MG63 (cell line): Measurements from ENCODE around the gene TAS1R2. TPM values are rescaled to one million over a fixed set of nuclear protein-coding genes. Genes with fewer than 3 reads are reported as not detected.

Experiments
- DNase-seq: peaks from one replicate; pipeline ENCODE4 v3.0.0-alpha.2; 2020
- H3K27me3 ChIP-seq: fragments of 250-450 bp; sonication (Bioruptor Pico); 2 replicates; pipeline ENCODE4 v1.5.1; 2020; ENCODE audit warnings: mild to moderate bottlenecking, moderate library complexity
- H3K36me3 ChIP-seq: fragments of 250-450 bp; sonication (Bioruptor Pico); 2 replicates; pipeline ENCODE4 v1.5.1; 2020; ENCODE audit warnings: mild to moderate bottlenecking, moderate library complexity
- H3K4me3 ChIP-seq: fragments of 250-450 bp; sonication (Bioruptor Pico); 2 replicates; pipeline ENCODE4 v1.5.1; 2020; ENCODE audit warnings: mild to moderate bottlenecking, moderate library complexity
- H3K9me3 ChIP-seq: fragments of 250-450 bp; sonication (Bioruptor Pico); 2 replicates; pipeline ENCODE4 v1.5.1; 2020; ENCODE audit warnings: mild to moderate bottlenecking, moderate library complexity
- total RNA-seq: library from RNA; depleted of rRNA; stranded (reverse); fragments of >200 nt; shearing (Covaris generic); gene quantifications from 2 replicates; pipeline ENCODE4 v1.2.3, GENCODE V29; 2014; ENCODE audit warnings: low replicate concordance

Gene TAS1R2
- total RNA-seq, 1 experiment from 2014 or later: not detected

DNA sequence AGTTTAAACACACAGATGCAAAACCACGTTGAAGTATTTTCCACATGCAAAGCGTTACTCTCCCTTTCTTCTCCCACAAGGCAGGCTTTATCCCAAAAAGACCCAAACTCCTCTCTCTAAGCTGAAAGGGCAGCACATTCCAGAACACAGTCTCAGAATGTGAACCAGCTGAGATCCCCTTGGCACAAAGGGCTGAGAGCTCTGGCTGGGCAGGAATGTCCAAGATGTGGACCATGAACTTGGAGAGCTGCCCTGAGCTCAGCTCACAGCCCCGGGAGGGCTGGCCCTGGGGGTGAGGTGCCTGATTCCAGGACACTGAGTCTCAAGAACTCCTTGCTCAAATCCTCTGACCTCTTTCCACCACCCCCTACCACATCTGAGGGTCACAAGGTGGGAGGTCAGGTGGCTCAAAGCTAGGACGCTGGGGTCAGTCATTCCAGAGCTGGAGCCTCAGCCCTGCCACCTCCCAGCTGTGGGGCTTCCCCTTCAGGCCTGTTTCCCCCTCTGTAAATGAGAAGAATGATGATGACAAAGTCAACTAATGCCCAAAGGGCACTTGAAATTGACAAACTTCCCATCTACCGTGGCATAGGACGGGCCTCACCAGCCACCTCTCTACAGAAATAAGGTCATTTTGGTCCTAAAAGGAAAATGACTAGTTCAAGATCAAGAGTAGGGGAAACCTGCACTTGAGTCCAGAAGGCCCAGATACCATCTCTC lies 31.4 kb upstream of the TAS1R2 start:
- Histone ChIP-seq H3K36me3 (no peaks in the 10 kb centered on the region), H3K4me3 (no peak overlapping the region), H3K9me3 (no peaks in the 10 kb centered on the region), H3K27me3 (no peaks in the 10 kb centered on the region)
- peak; percentile 82 for DNase-seq

DNA sequence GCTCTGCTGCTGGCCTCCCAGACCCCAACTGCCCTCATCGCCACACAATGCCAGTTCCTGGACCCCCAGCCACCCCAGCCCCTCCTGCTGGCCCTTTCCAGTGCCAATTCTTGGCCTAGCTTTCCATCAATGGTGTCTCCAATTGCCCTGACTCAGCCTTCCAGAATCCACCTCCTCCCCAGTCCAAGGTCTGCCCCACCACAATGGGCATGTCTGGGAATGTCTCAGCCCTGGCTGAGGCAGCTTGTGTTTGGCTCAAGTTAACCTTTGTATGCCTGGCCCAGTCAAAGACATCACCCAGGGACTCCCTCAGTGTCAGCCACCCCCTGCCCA lies 26.5 kb upstream of the TAS1R2 start:
- no peaks in the 10 kb centered on the region for H3K36me3 ChIP-seq
- H3K4me3 ChIP-seq: no peak overlapping the region
- peak; percentile 85 for DNase-seq
- no peaks in the 10 kb centered on the region for H3K27me3 ChIP-seq
- no peaks in the 10 kb centered on the region for H3K9me3 ChIP-seq

DNA sequence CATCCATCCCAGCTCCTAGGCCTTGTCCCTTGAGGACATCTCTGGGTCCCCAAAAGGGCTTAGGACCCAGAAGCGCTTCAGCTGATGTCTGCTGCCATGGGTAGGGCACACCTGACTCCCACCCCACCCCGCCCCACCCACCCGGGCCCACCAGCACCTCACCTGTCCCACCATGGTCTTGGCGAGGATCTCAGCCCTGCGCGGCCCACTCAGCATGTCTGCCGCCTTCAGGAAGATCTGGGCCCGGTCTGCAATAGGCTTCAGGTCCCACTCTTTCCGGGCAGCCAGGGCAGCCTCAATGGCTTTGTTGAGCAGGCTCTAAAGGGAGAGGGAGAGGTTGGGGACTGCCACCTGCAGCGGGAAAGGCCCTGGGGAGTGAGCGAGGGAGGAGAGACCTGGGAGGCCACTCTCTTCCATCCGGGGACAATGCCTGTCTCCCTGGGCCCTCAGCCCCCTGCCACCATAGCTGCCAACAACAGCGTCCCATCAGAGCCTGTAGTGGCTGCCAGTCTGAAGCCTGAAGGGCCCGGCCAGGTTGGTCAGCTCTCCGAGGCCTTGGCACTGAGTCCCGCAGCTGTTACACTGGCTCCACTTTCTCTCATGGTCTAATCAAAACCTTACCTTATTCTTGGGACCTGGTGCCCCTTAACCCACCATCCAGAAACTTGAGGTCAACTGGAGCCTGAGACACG lies 26.0 kb upstream of the TAS1R2 start:
- Histone ChIP-seq H3K4me3 (no peak overlapping the region), H3K9me3 (no peaks in the 10 kb centered on the region)
- no peak for DNase-seq

DNA sequence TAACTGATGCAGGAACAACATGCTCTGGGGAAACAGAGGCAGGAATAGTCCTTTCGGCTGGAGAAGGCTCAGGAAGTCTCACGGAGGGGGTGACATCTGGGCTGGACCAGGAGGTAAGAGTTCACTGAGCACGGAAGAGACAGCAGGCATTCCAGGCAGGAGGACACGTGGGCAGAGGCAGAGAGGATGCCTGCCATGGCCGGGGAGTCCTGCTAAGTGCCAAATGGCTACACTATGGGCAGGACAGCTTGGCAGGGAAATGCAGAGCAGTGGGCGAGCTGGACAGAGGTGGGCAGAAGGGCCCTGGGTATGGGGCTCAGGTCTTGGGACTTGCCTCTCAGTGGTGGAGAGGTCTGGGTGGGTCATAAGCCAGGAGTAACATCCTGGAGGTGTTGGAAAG lies 25.3 kb upstream of the TAS1R2 start:
- no peaks in the 10 kb centered on the region for H3K27me3 ChIP-seq
- H3K4me3 ChIP-seq: no peak overlapping the region
- no peaks in the 10 kb centered on the region for H3K9me3 ChIP-seq
- no peaks in the 10 kb centered on the region for H3K36me3 ChIP-seq
- no peak for DNase-seq

More for the DNA sequence above, 26.0 kb upstream of the TAS1R2 start:
- Histone ChIP-seq H3K36me3 (no peaks in the 10 kb centered on the region), H3K27me3 (no peaks in the 10 kb centered on the region)

DNA sequence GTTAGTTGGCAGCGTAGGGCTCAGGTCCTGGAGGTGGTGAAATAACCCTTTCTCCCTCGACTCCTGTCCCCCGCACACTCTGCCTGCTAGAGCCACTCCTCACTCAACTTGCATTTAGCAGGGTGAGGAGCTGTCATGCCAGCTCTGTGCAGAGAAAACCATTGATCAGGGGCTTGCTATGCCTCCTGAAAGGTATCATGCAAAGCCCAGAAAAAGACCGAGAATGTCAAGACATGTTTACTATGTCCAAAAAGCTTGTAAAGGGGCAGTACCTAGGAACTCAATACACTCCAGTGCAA lies 24.9 kb upstream of the TAS1R2 start:
- H3K27me3 ChIP-seq: no peaks in the 10 kb centered on the region
- H3K36me3 ChIP-seq: no peaks in the 10 kb centered on the region
- H3K4me3 ChIP-seq: no peak overlapping the region
- no peaks in the 10 kb centered on the region for H3K9me3 ChIP-seq
- DNase-seq: no peak

DNA sequence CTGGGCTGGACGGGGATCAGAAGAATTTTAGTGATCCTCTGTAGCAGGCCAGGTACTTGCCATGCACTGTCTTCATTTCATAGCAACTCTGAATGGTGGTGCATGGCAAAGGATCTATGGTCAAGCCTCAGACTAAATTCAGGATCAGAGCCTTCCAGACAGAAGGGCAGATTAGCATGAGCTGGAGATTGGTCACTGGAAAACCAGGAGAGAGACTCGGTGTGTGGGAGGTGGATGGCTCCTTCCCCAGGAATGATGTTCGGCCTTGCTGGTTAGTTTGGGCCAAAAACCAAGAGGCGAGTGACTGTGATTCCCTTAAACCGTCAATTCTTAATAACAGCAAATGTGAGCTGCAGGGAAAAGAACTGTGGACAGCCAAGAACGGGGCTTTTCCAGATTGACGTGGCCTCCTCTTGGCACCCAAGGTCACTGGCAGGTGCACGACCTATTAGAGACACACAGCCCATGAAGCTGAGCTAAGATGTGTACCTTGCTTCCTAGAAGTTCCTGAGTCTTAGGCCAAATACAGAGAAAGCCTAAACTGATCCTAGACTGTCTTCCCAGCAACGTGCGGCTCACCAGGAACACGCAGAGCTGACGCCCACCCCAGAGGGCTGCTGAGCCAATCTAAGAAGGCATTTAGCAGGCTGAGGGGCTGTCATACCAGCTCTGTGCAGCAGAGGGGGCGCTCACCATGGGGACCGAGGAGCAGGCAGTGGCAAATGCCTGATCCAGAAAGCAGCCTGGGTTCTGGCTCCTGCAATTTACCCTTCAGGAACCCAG lies 24.4 kb upstream of the TAS1R2 start:
- Histone ChIP-seq H3K9me3 (no peaks in the 10 kb centered on the region), H3K36me3 (no peaks in the 10 kb centered on the region), H3K4me3 (no peak overlapping the region), H3K27me3 (no peaks in the 10 kb centered on the region)
- peak; percentile 65 for DNase-seq

DNA sequence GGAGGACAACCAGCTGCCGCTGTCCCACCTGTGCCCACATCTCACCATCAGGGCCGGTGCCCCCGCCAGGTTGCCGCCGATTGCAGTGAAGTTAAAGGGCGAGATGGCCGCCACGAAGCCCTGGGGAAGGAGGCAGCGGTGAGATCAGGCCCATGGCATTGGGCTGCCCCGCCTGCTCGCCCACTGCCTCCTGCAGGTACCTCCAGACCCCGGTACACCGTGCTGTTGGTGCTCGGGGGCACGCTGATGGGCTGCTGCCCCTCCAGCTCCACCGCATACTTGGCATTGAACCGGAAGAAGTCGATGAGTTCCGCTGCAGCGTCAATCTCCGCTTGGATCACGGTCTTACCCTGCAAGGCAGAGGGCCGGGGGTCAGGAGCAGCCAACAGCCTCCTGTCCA lies 23.6 kb upstream of the TAS1R2 start:
- Histone ChIP-seq H3K4me3 (no peak overlapping the region), H3K9me3 (no peaks in the 10 kb centered on the region), H3K27me3 (no peaks in the 10 kb centered on the region), H3K36me3 (no peaks in the 10 kb centered on the region)
- no peak for DNase-seq

DNA sequence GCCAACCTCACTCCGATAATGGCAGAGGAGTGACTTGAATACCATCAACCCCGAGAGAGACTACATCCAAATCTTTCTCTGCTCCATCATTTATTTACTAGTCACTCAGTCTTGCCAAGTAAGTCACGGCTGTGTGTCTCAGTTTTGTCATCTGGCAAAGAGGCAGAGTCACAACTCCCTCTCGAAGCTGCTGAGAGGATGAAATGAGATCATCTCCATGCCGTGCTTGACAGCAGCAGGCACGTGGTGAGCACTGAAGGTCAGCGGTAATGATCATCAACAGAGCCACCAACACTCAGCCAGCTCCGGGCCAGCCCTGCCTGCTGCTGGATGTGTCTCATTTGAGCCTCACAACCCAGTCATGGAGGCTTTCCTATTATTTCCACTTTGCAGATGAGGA lies 23.0 kb upstream of the TAS1R2 start:
- no peak overlapping the region for H3K4me3 ChIP-seq
- H3K36me3 ChIP-seq: no peaks in the 10 kb centered on the region
- DNase-seq: peak; percentile 60
- no peaks in the 10 kb centered on the region for H3K9me3 ChIP-seq
- no peaks in the 10 kb centered on the region for H3K27me3 ChIP-seq

DNA sequence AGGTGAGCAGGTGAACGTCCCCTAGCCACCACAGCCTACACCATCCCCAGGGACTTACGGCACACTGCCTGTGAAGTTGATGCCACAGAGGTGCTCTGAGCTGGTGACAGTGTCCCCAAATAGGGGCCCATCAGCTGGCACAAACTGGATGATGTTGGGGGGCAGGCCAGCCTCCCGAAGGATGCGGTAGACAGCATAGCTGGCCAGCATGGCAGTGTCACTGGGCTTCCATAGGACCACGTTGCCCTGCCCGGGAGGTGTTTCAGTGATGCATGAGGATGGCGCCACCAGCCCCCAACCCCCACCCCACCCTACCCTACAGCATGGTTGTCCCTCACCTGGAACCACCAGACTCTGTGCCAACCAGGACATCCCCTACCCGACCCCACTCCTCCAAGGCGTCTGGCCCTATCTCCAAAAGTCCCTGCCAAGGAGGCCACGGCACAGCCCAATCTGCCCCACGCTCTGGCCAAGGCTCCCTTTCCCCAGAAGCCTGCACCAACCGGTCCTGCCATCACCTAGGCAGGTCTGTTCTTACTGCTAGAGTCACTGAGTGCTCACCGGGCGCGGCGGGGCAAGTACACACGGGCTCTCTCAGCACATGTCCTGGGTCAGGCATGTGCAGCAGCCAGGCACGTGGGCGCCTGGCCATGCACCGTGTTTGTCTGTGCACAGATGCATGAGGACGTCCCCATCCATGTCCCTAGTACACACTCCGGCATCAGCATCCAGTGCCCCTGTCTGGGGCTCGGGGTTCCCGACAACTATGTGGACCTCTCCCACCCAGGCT lies 22.4 kb upstream of the TAS1R2 start:
- Histone ChIP-seq H3K9me3 (no peaks in the 10 kb centered on the region), H3K27me3 (no peaks in the 10 kb centered on the region), H3K36me3 (no peaks in the 10 kb centered on the region), H3K4me3 (no peak overlapping the region)
- DNase-seq: no peak

DNA sequence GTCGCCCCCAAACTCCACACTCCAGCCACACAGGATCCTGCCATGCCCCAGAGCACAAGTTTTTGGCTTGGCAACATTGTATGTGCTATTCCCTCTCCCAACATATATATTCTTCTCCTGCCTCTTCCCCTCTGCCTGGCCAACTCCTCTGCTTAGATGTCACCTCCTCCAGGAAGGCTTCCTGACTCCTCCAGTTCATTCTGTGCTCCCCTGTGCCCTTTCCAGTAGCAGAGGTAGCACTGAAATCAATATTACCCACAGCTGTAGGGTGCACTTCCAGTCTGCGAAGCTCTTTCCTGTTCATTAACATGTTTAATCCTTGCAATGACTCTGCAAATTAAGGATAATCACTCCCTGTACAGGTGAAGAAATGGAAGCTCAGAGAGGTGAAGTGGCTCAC lies 21.7 kb upstream of the TAS1R2 start:
- no peaks in the 10 kb centered on the region for H3K27me3 ChIP-seq
- DNase-seq: no peak
- no peaks in the 10 kb centered on the region for H3K36me3 ChIP-seq
- H3K9me3 ChIP-seq: no peaks in the 10 kb centered on the region
- no peak overlapping the region for H3K4me3 ChIP-seq

DNA sequence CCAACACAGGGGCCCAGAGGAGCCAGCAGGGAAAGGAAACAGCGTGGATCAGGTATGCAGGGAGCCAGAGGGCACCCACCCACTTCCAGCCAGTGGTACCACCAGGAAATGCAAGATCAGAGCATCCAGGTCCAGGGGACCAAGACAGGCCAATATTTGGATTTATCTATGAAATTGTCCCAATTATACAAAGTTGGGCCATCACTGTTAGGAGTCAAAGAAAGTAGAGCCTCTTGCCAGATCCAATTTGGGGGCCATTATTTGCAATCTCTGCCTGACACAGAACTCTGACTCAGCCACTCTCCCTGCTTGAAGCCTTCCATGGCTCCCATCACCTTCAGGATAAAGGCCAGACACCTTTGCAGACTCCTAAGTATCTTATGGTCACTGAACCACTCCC lies 21.1 kb upstream of the TAS1R2 start:
- Histone ChIP-seq H3K27me3 (no peaks in the 10 kb centered on the region), H3K4me3 (no peak overlapping the region), H3K9me3 (no peaks in the 10 kb centered on the region), H3K36me3 (no peaks in the 10 kb centered on the region)
- DNase-seq: no peak

DNA sequence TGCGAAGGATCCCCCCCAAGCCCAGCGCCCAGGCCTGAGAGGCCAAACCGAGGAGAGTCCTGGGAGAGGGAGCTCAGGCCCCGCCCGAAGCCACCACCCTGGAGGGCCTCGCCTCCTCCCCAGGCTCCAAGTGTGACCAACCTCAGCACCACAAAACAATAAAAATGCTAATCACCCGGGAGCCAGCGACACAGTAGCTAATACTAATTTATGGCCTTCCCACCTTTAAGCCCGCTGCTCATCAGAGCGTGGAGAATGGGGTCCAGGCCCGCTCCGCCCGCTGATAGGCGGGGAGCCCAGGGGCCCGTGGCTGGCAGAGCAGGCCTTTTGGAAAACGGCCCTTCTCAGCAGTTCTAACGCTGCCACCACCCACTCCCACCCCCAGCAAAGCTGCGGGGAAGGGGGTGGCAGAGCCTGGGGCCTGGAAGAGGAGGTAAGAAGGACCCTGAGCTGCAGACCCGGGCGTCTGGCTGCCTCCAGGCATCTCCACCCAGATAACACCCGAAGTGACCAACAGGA lies 20.4 kb upstream of the TAS1R2 start:
- Histone ChIP-seq H3K27me3 (no peaks in the 10 kb centered on the region), H3K36me3 (no peaks in the 10 kb centered on the region), H3K4me3 (no peak overlapping the region), H3K9me3 (no peaks in the 10 kb centered on the region)
- no peak for DNase-seq

DNA sequence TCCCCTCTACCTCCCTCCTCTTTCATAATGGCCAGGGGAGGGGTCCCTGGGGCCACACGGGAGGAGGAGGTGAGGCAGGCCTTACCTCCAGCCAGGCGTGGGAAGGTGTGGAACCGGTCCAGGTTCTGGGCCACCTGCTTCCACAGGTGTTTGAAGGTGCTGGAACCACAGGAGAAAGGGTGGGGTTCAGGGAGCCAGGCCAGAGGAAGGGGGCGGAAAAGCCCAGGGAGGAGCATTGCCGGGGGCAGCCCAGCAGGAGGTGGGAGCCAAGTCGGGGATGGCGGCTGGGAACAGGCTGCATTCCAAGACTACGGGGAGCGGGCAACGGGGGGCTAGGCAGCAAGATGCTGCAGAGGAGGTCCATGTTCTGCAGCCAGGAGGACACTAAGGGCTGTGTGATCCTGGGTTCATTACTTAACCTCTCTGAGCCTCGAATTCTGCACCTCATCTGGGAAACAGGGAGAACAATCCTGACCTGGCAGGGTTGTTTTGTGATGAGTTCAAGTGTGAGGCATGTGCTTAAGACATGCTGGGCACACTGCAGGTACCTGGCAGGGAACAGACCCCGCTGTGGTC lies 19.8 kb upstream of the TAS1R2 start:
- Histone ChIP-seq H3K4me3 (no peak overlapping the region), H3K36me3 (no peaks in the 10 kb centered on the region), H3K9me3 (no peaks in the 10 kb centered on the region), H3K27me3 (no peaks in the 10 kb centered on the region)
- DNase-seq: no peak

DNA sequence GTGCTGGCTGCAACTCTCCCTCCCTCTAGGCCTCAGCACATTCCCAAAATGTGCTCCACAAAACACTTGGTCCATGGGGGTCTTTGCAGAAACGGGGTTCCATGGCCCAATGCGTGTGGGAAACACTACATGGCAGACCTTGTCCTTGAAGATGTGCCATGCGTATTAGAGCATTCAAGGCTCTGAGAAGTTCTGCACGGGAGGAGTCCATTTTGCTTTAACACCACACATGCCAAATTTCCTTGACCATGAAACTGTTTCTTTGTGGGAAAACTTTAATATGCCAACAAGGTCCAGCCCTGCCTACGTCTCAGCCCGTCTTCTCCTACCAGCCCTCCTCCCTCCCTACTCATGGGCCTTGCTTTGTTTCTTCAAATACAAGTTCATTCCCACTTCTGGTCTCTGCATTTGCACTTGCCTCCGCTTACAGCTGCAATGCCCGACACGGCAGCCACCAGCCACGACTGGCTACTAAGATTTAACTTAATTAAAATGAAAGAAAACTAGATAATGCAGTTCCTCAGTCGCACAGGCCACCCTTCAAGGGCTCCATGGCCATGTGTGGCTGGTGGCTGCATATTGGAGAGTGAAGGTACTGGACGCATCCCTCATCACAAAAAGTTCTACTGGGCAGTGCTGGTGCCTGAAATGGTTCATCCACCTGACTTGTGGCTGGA lies 19.2 kb upstream of the TAS1R2 start:
- H3K36me3 ChIP-seq: no peaks in the 10 kb centered on the region
- H3K4me3 ChIP-seq: no peak overlapping the region
- H3K9me3 ChIP-seq: no peaks in the 10 kb centered on the region
- no peaks in the 10 kb centered on the region for H3K27me3 ChIP-seq
- no peak for DNase-seq

DNA sequence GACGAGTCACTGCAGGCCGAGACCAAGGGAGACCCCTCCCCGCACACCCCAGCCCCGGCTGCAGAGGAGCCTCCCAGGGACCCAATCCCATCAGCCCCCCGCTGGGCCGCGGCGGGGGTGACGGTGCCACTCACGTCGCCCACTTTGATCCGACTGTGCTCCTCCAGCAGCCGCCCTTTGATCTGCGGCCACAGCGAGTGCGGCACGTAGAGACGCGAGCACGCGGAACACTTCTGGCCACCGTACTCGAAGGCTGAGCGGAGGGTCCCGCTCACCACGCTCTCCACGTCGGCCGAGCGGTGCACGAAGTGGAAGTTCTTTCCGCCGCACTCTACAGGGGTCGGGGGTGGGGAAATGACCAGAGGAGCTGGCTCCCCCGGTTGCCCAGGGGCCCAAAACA lies 17.8 kb upstream of the TAS1R2 start:
- no peak for DNase-seq
- Histone ChIP-seq H3K4me3 (no peak overlapping the region), H3K27me3 (no peaks in the 10 kb centered on the region), H3K9me3 (no peaks in the 10 kb centered on the region), H3K36me3 (no peaks in the 10 kb centered on the region)

DNA sequence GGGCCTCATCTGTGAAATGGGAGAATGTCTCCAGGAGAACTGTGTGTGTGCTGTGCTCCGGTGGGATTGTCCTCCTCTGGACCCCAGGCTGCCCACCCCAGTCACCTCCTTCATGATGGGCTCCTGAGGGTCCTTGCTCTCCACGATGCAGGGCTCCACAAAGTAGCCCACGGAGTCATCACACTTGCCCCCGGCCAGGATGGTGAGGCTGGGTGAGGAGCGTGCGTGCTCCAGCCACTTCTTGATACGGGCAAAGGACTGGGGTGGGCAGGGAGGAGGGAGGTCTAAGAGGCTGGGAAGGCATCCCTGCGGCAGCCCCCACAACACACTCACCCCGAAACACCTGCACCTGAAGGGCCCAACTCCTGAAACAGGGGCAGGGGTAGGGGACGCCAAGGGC lies 16.8 kb upstream of the TAS1R2 start:
- Histone ChIP-seq H3K9me3 (no peaks in the 10 kb centered on the region), H3K4me3 (no peak overlapping the region), H3K36me3 (no peaks in the 10 kb centered on the region), H3K27me3 (no peaks in the 10 kb centered on the region)
- DNase-seq: no peak
